K562 (cell line): Measurements from ENCODE around the gene CAMK2G. TPM values are rescaled to one million over a fixed set of nuclear protein-coding genes. Genes with fewer than 3 reads are reported as not detected.
A peak's percentile ranks its signal among the peaks of the same experiment; 100 is the strongest.

Experiments
- ELF1 ChIP-seq: fragments of 200-800 bp; sonication (Bioruptor generic); IDR thresholded peaks from 2 replicates; pipeline ENCODE4 v1.6.1; 2016; ENCODE audit warnings: missing genetic modification characterization, missing compliant biosample characterization
- EZH2 ChIP-seq: IDR thresholded peaks from 2 replicates; pipeline ENCODE4 v1.6.1; 2012; ENCODE audit warnings: low read depth, mild to moderate bottlenecking, inconsistent platforms, low read length, borderline replicate concordance
- JUN ChIP-seq, 2 experiments: sonication (generic) in 1 of 2; formaldehyde crosslinking in 1 of 2; IDR thresholded peaks; 2 replicates each; pipeline versions ENCODE4 v1.6.1 to v1.8.0; 2012 to 2022; ENCODE audit warnings: borderline replicate concordance in 2 of 2, mild to moderate bottlenecking in 2 of 2, improper control_type of control experiment in 1 of 2, low read depth in 1 of 2, low read length in 1 of 2, missing genetic modification reagents in 1 of 2
- KLF10 ChIP-seq: fragments of 250-450 bp; sonication (Bioruptor Pico); IDR thresholded peaks from 2 replicates; pipeline ENCODE4 v1.6.1; 2021; ENCODE audit warnings: matching md5 sums
- NFYB ChIP-seq: IDR thresholded peaks from 2 replicates; pipeline ENCODE4 v1.6.1; 2011; ENCODE audit warnings: mild to moderate bottlenecking, moderate library complexity; ENCODE audit not compliant: insufficient read length; ENCODE audit errors: extremely low read depth
- NR2F6 ChIP-seq: fragments of 450-650 bp; formaldehyde crosslinking; IDR thresholded peaks from 2 replicates; pipeline ENCODE4 v1.4.0; 2020; ENCODE audit warnings: mild to moderate bottlenecking
- PML ChIP-seq: IDR thresholded peaks from 2 replicates; pipeline ENCODE4 v1.6.1; 2012; ENCODE audit warnings: low read length, inconsistent platforms
- POLR2H ChIP-seq: IDR thresholded peaks from 2 replicates; pipeline ENCODE4 v1.6.1; 2016; ENCODE audit warnings: missing genetic modification characterization, low read depth, mild to moderate bottlenecking, control low read depth, missing compliant biosample characterization, moderate library complexity
- RBM39 ChIP-seq: fragments of 200-400 bp; formaldehyde crosslinking; optimal IDR thresholded peaks from 2 replicates; pipeline ENCODE3; 2018; ENCODE audit warnings: low read depth, low read length
- TFAM ChIP-seq: fragments of 250-450 bp; sonication (Bioruptor Pico); conservative IDR thresholded peaks from 2 replicates; pipeline ENCODE4 v1.5.0; 2021; ENCODE audit warnings: mild to moderate bottlenecking, moderate library complexity
- polyA plus RNA-seq, 8 experiments: library from polyadenylated mRNA; depleted of rRNA in 4 of 8; stranded (reverse) in 5 of 8; unstranded in 3 of 8; fragments of >200 nt; fragmentation: Nextera tagmentation in 2 of 8; fragmentation: Illumina TruSeq in 1 of 8; extraction: Ambion mirVana in 2 of 8; extraction: Trizol in 1 of 8; gene quantifications; 2 replicates each; pipeline versions ENCODE4 v1.2.1 to v1.2.3, GENCODE V29; 2011 to 2014; ENCODE audit warnings: inconsistent platforms in 1 of 8, missing spikeins in 1 of 8
- total RNA-seq, 7 experiments: library from RNA; depleted of rRNA in 6 of 7; stranded (reverse); fragments of >200 nt in 6 of 7; fragmentation: Illumina TruSeq in 2 of 7; extraction: Trizol in 2 of 7; gene quantifications; 2 replicates each; pipeline versions ENCODE4 v1.2.1 to v1.2.3, GENCODE V29; 2011 to 2021; ENCODE audit warnings: low replicate concordance in 1 of 7
- TF ChIP-seq, protein P1 (sequence below): fragments of 450-650 bp; formaldehyde crosslinking; IDR thresholded peaks from 2 replicates; pipeline ENCODE4 v1.4.0; 2022; ENCODE audit warnings: missing genetic modification characterization
- TF ChIP-seq, protein P2 (sequence below): fragments of 250-450 bp; sonication (Bioruptor Pico); IDR thresholded peaks from 2 replicates; pipeline ENCODE4 v1.8.0; 2022; ENCODE audit warnings: inconsistent platforms
- TF ChIP-seq, protein P3 (sequence below): fragments of 250-450 bp; sonication (Bioruptor Pico); IDR thresholded peaks from 2 replicates; pipeline ENCODE4 v1.4.0; 2020; ENCODE audit warnings: mild to moderate bottlenecking, moderate library complexity
- TF ChIP-seq, protein P4 (sequence below): fragments of 150-350 bp; conservative IDR thresholded peaks from 2 replicates; pipeline ENCODE4 v1.6.1; 2014; ENCODE audit warnings: low read length

The CAMK2G gene
- total and polyA plus RNA-seq, 9 of the 15 experiments (the other 6 are each of a cell fraction or from before 2014, with no cell fraction given), result 9.0 to 37.9 (median 32.6) TPM

DNA sequence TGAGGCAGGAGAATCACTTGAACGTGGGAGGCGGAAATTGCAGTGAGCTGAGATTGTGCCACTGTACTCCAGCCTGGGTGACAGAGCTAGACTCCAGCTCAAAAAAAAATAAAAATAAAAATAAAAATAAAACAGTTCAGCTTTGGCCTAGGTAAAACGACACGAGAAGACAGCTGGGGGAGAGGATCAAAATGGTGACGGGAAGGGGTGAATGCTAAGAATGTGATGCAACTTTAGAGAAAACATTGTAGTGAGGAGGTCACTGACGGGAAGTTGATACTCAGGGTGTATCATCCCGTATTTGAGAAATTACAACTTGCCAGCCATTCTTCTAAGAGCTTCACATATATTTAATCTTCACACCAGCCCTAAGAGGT, 64.0 kb downstream of the CAMK2G start (continued):
- TF ChIP-seq, protein P1, sequence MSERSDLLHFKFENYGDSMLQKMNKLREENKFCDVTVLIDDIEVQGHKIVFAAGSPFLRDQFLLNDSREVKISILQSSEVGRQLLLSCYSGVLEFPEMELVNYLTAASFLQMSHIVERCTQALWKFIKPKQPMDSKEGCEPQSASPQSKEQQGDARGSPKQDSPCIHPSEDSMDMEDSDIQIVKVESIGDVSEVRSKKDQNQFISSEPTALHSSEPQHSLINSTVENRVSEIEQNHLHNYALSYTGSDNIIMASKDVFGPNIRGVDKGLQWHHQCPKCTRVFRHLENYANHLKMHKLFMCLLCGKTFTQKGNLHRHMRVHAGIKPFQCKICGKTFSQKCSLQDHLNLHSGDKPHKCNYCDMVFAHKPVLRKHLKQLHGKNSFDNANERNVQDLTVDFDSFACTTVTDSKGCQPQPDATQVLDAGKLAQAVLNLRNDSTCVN (CRISPR knock-in tag), result 0 out of 2 replicates have a peak, but pooled peaks have one; percentile 82
- TF ChIP-seq NR2F6 (CRISPR knock-in tag), result no peak
- TF ChIP-seq, protein P2, sequence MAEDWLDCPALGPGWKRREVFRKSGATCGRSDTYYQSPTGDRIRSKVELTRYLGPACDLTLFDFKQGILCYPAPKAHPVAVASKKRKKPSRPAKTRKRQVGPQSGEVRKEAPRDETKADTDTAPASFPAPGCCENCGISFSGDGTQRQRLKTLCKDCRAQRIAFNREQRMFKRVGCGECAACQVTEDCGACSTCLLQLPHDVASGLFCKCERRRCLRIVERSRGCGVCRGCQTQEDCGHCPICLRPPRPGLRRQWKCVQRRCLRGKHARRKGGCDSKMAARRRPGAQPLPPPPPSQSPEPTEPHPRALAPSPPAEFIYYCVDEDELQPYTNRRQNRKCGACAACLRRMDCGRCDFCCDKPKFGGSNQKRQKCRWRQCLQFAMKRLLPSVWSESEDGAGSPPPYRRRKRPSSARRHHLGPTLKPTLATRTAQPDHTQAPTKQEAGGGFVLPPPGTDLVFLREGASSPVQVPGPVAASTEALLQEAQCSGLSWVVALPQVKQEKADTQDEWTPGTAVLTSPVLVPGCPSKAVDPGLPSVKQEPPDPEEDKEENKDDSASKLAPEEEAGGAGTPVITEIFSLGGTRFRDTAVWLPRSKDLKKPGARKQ, result no peak
- no peak for TF ChIP-seq ELF1 (tag)
- TF ChIP-seq, protein P3, sequence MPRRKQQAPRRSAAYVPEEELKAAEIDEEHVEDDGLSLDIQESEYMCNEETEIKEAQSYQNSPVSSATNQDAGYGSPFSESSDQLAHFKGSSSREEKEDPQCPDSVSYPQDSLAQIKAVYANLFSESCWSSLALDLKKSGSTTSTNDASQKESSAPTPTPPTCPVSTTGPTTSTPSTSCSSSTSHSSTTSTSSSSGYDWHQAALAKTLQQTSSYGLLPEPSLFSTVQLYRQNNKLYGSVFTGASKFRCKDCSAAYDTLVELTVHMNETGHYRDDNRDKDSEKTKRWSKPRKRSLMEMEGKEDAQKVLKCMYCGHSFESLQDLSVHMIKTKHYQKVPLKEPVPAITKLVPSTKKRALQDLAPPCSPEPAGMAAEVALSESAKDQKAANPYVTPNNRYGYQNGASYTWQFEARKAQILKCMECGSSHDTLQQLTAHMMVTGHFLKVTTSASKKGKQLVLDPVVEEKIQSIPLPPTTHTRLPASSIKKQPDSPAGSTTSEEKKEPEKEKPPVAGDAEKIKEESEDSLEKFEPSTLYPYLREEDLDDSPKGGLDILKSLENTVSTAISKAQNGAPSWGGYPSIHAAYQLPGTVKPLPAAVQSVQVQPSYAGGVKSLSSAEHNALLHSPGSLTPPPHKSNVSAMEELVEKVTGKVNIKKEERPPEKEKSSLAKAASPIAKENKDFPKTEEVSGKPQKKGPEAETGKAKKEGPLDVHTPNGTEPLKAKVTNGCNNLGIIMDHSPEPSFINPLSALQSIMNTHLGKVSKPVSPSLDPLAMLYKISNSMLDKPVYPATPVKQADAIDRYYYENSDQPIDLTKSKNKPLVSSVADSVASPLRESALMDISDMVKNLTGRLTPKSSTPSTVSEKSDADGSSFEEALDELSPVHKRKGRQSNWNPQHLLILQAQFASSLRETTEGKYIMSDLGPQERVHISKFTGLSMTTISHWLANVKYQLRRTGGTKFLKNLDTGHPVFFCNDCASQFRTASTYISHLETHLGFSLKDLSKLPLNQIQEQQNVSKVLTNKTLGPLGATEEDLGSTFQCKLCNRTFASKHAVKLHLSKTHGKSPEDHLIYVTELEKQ (CRISPR knock-in tag), result 0 out of 2 replicates have a peak, but pooled peaks have one; percentile 49
- TF ChIP-seq, protein P4, sequence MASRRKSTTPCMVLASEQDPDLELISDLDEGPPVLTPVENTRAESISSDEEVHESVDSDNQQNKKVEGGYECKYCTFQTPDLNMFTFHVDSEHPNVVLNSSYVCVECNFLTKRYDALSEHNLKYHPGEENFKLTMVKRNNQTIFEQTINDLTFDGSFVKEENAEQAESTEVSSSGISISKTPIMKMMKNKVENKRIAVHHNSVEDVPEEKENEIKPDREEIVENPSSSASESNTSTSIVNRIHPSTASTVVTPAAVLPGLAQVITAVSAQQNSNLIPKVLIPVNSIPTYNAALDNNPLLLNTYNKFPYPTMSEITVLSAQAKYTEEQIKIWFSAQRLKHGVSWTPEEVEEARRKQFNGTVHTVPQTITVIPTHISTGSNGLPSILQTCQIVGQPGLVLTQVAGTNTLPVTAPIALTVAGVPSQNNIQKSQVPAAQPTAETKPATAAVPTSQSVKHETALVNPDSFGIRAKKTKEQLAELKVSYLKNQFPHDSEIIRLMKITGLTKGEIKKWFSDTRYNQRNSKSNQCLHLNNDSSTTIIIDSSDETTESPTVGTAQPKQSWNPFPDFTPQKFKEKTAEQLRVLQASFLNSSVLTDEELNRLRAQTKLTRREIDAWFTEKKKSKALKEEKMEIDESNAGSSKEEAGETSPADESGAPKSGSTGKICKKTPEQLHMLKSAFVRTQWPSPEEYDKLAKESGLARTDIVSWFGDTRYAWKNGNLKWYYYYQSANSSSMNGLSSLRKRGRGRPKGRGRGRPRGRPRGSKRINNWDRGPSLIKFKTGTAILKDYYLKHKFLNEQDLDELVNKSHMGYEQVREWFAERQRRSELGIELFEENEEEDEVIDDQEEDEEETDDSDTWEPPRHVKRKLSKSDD, result no peak
- TF ChIP-seq NFYB, result no peak
- no peak for TF ChIP-seq KLF10 (CRISPR knock-in tag)
- no peak for TF ChIP-seq RBM39
- no peak for TF ChIP-seq JUN (IDR thresholded peaks at IDR 0.05; ENCODE audit: borderline replicate concordance, low read depth, low read length)
- TF ChIP-seq JUN (CRISPR knock-in tag; IDR thresholded peaks at IDR 0.05; ENCODE audit: borderline replicate concordance), result no peak
- no peak for TF ChIP-seq TFAM (CRISPR knock-in tag)
- TF ChIP-seq EZH2, result no peak
- TF ChIP-seq PML, result no peak
- peak; percentile 73 for TF ChIP-seq POLR2H (tag)
